H54 (cell line): ENCODE data around the gene TTYH3.
"Not testable (repeated sequence)": the region's sequence is repeated elsewhere in the genome, so short reads cannot be mapped to it uniquely, and the experiment has no call there.

Source experiments
- DNase-seq: peaks from one replicate; pipeline ENCODE4 v3.0.0; 2011; ENCODE audit warnings: low spot score, mixed read lengths; ENCODE audit not compliant: insufficient read length
- FAIRE-seq: peaks from 3 replicates; lab custom pipeline; 2011; peaks lifted over from hg19 to GRCh38; lab: Jason Lieb, UNC
- POLR2A ChIP-seq: IDR thresholded peaks from 2 replicates; pipeline ENCODE4 v1.6.1; 2011; ENCODE audit warnings: low read depth, mild to moderate bottlenecking, low read length

Gene TTYH3

DNA sequence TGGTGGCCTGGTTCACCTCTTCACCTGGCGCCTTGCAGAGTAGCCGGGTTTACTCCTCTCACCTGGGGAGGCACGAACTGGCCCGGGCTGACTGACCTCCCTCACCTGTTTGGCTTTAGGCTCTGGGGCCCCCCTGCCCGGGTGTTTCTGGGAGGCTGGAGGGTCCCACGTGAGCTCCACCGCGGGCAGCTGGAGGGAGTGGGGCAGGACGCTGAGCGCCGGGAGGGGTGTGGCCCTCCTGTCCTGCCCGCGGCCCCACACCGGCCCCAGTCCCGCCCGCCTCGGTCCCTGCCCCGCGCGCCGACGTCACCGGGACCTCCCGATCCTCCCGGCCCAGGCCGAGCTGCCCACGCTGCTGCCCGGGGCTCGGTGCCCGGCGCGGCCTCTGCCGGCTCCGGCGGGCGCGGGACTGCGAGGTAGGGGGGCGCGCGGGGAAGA lies 56.1 kb downstream of the TTYH3 start, which contains the start of gene AMZ1:
Gene AMZ1, plus strand, starts transcription at position 322 of the 438 bp plus-strand sequence. CDS start 12,250 bp downstream, outside the sequence.
- no peak for TF ChIP-seq POLR2A
- FAIRE-seq (no peak), DNase-seq (no peak)

DNA sequence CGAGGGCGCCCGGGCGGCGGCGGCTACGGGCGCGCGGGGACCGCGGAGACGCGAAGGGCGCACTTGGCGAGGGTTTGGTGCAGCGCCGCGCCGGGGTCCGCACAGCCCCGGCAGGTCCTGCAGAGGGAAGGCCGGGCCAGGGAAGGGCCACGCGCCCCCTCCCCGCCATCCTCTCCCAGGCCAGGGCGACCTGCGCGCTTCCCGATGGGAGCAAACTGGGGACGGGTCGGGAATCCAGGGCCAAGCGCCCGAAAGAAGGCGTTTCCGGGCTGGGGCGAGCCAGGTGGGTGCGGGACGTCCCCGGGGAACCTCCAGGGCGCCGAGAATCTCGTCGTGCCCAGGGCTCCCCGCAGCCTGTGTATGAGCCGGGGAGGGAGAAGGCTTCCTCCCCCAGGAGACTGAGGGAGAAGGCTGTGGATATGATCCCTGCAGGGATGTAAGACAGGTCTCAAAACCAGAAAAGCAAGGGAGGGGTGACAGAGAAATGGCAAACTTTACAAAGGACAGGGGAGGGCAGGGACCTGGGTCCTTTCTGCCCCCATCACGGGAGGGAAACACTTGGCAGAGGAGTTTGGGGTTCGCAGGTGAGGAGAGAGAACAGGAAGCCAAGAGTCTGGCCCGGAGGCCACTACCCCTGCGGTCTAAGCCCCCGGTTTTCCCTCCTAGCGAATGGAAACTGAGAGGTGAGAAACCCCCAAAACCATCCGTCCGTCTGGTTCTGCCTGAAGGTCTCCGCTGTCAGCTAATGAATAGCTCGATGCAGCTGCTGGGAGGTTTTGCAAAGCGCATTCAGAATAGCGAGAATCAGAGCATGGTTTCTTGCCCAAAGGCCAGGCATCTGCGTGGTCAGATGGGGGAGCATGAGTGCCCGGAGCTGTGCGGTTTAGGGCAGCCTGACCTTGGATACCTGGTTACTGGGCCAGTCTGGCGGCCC lies 56.9 kb downstream of the TTYH3 start:
- TF ChIP-seq POLR2A, result no peak
- FAIRE-seq, result no peak
- DNase-seq, result no peak

DNA sequence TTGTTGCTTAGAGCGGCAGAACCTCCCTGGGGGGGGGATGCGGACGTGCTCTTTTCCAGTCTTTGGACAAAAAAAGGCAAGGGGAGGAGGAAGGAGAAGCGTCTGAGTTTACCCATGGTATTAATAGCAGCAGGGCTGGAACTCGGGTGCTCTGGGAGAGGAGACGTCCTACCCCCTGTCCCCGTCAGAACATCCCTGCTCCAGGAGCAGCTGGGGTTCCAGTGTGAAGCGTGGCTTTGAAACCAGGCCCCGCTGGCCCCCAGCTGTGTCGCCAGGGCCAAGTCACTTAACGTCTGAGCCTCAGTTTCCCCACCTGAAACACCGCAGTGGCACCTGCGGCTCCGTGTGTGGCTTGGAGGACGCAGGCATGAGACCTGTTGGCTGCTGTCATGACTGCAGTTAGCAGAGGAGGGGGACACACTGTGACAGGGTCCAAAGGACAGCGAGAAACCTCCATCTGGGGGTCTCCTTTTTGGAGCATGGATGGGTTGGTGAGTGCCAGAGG lies 57.6 kb downstream of the TTYH3 start:
- TF ChIP-seq POLR2A, result no peak
- no peak for FAIRE-seq
- DNase-seq, result no peak

DNA sequence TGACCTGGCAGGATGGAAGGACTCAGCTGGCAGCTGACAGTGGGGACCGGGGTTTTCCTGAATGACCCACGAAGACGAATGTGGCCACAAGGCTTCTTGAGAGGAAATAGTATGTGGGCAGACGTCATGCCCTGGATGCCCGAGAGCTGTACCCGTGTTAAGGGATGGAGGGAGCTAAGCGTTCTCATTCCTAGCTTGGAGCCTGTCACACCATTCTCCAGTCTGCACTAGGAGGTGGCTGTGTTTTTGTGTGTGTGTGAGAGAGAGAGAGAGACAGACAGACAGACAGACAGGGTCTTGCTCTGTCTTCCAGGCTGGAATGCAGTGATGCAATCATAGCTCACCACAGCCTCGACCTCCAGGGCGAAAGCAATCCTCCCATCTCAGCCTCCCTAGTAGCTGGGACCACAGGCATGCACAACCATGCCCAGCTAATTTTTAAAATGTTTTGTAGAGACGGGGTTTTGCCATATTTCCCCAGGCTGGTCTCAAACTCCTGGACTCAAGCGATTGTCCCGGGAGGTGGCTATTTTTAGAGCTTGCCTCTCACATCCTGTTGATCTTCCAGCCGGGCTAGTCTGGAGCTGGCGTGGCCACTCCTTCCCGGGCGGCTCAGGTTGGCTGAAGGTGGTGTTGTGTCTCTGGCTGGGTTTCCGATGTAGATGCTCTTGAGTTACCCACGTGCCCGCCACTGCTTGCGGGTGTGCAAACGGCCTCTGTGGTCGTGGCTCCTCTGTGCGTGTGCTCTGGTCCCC lies 58.3 kb downstream of the TTYH3 start:
- TF ChIP-seq POLR2A, result no peak
- FAIRE-seq (no peak), DNase-seq (peak; percentile 96)

DNA sequence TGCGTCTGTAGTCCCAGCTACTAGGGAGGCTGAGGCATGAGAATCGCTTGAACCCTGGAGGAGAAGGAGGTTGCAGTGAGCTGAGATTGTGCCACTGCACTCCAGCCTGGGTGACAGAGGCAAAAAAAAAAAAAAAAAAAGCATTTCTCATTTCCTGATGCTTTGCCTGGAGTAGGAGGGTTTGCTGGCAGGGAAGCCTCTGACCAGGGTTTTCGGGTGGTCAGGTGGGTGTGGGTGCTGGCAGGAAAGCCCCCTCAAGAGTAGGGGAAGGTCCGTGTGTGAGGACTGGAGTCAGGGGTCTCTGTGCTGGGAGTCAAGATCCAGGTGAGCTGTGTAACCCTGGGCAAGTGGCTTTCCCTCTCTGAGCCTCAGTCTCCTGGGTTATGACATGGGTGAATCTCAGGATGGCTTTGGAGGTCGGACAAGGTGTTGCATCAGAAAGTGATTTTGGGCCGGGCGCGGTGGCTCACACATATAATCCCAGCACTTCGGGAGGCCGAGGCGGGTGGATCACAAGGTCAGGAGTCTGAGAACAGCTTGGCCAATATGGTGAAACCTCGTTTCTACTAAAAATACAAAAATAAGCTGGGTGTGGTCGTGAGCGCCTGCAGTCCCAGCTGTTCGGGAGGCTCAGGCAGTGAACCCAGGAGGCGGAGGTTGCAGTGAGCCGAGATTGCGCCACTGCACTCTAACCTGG lies 59.4 kb downstream of the TTYH3 start:
- FAIRE-seq (no peak), DNase-seq (no peak)
- no peak for TF ChIP-seq POLR2A

DNA sequence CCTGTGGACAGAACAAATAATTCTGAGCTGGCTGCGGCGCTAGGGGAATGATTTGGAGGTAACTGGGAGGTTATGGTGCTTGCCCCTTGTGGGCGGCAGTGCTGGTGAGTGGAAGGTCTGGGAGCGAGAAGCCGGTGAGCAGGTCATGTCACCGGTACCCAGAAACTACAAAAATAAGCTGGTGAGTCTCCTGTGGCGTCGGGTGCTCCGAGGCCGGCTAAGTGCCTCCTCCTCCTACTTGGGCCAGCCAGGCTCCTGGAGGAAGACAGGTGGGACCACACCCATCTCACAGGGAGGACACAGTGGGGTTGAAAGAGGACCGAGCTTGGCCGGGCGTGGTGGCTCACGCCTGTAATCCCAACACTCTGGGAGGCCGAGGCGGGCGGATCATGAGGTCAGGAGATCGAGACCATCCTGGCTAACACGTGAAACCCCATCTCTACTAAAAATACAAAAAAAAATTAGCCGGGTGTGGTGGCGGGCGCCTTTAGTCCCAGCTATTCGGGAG lies 60.2 kb downstream of the TTYH3 start:
- not testable (repeated sequence) for DNase-seq, FAIRE-seq

DNA sequence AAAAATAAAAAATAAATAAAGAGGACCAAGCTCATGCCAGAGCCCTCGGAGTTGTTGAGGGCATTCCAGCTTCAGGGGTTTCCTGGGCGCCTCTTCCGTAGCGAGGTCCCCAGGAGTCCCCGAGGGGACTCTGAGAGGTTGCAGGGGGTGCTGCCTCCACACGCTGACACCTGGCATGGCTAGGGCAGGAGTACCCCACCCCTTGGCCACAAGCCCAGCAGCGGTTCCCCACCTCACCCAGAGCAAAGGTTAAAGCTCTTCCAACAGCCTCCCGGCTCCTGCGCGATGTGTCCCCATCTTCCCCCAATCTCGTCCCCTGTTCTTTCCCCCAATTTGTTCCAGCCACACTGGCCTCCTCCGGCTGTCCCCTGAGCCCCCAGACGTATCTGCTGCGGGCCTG lies 60.8 kb downstream of the TTYH3 start:
- no peak for DNase-seq
- no peak for FAIRE-seq
- TF ChIP-seq POLR2A, result no peak

DNA sequence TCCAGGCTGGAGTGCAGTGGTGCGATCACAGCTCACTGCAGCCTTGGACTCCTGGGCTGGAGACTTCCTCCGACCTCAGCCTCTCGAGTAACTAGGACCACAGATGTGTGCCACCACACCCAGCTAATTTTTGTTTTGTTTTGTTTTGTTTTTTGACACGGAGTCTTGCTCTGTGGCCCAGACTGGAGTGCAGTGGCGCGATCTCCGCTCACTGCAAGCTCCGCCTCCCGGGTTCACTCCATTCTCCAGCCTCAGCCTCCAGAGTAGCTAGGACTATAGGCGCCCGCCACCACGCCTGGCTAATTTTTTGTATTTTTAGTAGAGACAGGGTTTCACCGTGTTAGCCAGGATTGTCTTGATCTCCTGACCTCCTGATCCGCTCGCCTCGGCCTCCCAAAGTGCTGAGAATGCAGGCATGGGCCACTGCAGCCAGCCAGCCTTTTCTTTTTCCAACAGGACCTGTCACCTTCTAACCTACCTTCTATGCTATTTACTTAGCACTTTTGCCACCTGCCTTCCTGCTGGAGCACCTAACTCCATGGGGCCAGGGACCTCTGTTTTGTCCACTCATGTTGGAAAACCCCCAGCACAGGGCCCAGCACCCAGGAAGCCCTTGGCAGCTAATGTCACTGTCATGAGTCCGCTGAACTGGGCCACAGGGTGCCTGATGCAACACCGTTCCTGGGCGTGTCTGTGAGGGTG lies 61.8 kb downstream of the TTYH3 start:
- not testable (repeated sequence) for DNase-seq, FAIRE-seq

DNA sequence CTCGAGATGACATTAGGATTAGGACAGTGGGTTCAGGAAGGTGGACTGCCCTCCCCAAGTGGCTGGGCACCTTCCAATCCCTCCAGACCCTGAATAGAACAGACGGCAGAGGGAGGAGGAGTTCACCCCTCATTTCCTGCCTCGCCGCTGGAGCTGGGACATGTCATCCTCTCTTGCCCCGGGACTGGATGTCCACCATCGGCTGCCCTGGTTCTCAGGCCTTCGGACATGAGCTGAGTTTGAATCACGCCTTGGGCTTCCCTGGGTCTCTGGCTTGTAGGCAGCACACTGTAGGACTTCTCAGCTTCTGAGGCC lies 62.3 kb downstream of the TTYH3 start:
- FAIRE-seq, DNase-seq: not testable (repeated sequence)

DNA sequence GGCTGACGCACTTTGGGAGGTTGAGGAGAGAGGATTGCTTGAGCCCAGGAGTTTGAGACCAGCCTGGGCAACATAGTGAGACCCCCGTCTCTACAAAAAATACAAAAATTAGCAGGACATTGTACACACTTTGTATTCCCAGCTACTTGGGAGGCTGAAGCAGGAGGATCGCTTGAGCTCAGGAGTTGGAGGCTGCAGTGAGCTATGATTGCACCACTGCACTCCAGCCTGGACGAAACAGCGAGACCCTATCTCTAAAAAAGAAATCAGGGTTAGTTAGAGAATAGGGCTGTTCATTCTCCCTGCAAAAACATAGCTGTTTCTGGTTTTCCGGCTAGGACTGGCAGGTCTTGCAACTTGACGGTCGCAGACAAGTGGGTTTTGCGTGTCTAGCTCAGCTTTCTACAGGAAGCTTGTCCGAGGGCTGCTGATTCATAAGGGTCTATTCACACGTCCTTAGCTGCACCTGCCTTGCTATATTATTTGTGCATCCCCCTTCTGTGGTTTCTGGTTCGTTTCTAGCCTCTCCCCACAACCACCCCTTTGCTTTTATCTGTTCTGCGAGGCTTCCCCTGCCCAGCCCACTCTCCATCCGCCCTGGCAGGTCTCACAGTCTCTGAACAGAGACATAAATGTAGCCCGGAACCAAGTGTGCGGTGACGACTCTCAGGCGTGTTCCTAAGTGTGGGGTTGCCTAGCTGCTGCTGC lies 66.9 kb downstream of the TTYH3 start:
- FAIRE-seq, result no peak
- TF ChIP-seq POLR2A, result no peak

DNA sequence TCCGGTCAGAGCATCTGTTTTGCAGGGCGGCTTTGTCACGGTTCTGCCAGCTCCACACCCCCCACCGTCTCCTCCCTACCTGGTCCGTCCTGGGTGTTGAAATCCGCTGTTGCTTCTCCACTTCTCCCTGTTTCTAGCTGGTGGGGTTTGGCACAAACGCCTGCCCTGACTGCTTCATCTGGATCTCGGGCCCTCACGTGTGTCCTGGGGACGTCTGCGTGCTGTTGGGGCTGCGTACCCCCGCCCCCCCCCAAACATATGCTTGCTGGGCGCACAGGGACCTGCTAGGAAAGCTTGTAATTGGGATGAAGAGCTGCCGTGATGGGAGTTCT lies 67.5 kb downstream of the TTYH3 start:
- DNase-seq (no peak), FAIRE-seq (no peak)
- TF ChIP-seq POLR2A, result no peak

More for the DNA sequence above, 66.9 kb downstream of the TTYH3 start:
- DNase-seq, result no peak

DNA sequence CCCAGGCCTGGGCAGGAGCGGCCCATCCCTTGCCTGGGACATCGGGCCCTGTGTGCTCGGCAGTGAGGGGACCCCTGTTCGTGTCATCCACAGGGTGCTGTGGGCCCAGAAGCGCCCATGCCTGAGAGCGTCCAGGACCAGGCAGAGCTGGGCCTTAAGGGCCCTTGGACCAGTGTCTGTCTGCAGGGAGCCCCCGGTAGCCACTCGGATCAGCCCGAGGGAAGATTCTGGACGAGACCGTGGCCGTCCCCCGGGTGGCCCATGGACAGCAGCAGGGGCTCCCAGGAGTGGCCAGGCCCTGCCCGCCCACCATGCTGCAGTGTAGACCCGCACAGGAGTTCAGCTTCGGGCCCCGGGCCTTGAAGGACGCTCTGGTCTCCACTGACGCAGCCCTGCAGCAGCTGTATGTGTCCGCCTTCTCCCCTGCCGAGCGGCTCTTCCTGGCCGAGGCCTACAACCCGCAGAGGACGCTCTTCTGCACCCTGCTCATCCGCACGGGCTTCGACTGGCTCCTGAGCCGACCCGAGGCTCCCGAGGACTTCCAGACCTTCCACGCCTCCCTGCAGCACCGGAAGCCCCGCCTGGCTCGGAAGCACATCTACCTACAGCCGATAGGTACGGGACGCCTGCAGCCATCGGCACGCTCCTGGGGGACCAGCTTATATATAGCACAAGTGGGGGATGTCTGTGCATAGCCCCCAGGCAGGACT lies 68.5 kb downstream of the TTYH3 start:
- TF ChIP-seq POLR2A, result no peak
- DNase-seq, result no peak

More for the DNA sequence above, 68.5 kb downstream of the TTYH3 start:
- no peak for FAIRE-seq
